Omental fat pad (tissue), 4 donors: Measurements from ENCODE around the gene MAST3. TPM values are rescaled to one million over a fixed set of nuclear protein-coding genes. Genes with fewer than 3 reads are reported as not detected.
"Not testable (repeated sequence)": the region's sequence is repeated elsewhere in the genome, so short reads cannot be mapped to it uniquely, and the experiment has no call there.

Experiments
- ATAC-seq: fragments of 150-250 bp; one replicate; pipeline ENCODE4 v1.9.1; 2016; ENCODE audit warnings: mild to moderate bottlenecking, moderate library complexity; ENCODE audit not compliant: low FRiP score
- DNase-seq: peaks from one replicate; pipeline ENCODE4 v3.0.0-alpha.2; 2019; ENCODE audit warnings: low spot score
- total RNA-seq, 4 donors: library from RNA; depleted of rRNA; stranded (reverse); fragments of >200 nt; gene quantifications; one replicate each; pipeline ENCODE4 v1.1.0, GENCODE V29; 2016
- TF ChIP-seq, protein P1 (sequence below), 3 donors: fragments of 450-650 bp; IDR thresholded peaks; one replicate each; pipeline ENCODE4 v1.5.1; 2016 to 2017; ENCODE audit warnings: antibody characterized with exemption in 3 of 3, mild to moderate bottlenecking in 3 of 3, moderate library complexity in 2 of 3

MAST3 gene
- total RNA-seq, 4 donors from 2014 or later: 4.5 to 14.8 (median 8.9) TPM

DNA sequence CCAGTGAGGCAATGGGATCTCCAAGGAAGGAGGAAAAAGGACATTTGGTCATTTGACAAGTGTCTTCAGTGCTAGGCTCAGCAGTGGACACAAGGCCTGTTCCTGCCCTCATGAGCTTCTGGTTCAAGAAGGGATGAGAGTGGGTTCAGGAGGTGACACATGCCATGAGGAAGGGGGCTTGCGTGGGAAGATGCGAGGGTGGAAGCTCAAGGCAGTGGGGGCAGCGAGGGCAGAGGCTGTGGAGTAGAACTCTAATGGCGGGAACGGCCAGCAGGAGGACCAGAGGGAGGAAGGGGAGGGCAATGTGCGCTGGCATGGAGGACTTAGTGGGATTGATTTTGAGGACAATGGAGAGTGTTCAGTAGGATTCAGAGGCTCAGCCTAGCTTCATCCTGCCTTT, 58.7 kb downstream of the MAST3 start:
- ATAC-seq (no peak), DNase-seq (no peak)
- TF ChIP-seq, protein P1, sequence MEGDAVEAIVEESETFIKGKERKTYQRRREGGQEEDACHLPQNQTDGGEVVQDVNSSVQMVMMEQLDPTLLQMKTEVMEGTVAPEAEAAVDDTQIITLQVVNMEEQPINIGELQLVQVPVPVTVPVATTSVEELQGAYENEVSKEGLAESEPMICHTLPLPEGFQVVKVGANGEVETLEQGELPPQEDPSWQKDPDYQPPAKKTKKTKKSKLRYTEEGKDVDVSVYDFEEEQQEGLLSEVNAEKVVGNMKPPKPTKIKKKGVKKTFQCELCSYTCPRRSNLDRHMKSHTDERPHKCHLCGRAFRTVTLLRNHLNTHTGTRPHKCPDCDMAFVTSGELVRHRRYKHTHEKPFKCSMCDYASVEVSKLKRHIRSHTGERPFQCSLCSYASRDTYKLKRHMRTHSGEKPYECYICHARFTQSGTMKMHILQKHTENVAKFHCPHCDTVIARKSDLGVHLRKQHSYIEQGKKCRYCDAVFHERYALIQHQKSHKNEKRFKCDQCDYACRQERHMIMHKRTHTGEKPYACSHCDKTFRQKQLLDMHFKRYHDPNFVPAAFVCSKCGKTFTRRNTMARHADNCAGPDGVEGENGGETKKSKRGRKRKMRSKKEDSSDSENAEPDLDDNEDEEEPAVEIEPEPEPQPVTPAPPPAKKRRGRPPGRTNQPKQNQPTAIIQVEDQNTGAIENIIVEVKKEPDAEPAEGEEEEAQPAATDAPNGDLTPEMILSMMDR (IDR thresholded peaks at IDR 0.05): no peak

DNA sequence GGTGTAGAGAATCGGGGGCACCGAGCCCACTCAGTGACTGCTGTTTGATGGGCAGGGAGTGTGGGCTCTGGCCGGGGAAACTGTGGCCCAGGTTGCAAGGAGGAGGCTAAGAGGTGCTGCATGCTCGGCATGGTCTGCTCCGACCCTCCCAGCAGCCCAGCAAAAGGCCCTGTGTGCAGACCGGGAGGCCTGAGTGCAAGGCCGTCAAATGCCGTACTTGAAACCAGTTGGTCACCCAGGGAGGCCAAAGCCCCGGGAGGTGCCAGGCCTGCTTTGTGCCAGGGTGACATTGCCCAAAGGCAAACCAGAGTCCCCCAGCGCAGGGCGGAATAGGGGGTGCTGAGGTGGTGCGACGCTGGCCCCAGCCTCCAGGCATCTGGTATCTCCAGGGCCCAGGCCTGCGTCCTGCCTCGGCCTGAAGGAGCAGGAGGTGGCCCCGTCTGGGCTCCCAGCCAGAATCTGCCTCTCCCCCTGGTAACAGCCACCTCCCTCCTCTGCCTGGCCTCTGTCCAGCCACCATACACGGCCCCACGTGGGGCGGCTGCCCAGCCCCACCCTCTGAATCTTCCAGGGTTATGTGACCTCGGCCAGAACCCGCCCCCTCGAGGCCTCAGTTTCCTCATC, 59.4 kb downstream of the MAST3 start:
- ATAC-seq (no peak), DNase-seq (no peak)
- TF ChIP-seq, protein P1 (IDR thresholded peaks at IDR 0.05): no peak

DNA sequence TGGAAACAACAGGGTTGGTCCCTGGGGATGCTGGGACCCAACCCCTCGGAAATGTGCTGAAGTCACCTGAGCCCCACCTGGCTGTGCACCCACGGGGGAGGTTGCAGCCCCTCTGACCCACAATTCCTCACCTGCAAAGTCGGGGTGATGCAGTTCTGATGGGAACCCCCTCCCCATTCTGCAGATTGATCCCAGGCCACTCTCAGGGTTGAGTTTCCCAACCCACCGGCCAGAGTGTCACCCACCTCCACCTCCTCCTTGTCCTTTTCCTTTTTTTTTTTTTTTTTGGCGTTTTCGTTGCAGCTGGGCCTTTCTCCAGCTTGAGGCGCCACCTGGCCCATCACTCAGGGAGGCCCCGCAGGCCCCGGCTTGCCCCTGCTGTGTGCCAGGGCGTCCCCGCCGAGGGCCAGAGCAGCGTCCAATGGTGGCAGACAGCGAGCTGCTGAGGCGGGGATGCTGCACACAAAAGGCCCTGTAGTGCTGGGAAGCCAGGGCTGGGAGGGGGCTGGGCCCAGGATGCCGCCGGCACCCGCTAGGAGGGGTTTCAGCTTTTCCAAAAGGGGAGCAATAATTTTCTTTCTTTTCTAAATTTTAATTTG, 60.0 kb downstream of the MAST3 start:
- TF ChIP-seq, protein P1 (IDR thresholded peaks at IDR 0.05): no peak
- ATAC-seq: no peak
- no peak for DNase-seq

DNA sequence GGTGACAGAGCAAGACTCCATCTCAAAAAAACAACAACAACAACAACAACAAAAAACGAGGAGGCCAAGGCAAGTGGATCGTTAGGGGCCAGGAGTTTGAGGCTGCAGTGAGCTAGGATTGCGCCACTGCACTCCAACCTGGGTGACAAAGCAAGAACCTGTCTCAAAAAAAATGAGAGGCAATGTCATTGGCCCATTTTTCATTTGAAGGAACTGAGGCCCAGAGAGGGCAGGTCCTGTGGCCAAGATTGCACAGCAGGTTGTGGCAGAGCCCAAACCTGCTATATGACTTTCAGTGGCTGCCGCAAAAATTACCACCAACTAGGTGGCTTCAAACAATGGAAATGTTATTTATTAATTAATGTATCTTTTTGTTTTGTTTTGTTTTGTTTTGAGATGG, 60.9 kb downstream of the MAST3 start:
- ATAC-seq: no peak
- TF ChIP-seq, protein P1 (IDR thresholded peaks at IDR 0.05): no peak
- no peak for DNase-seq

DNA sequence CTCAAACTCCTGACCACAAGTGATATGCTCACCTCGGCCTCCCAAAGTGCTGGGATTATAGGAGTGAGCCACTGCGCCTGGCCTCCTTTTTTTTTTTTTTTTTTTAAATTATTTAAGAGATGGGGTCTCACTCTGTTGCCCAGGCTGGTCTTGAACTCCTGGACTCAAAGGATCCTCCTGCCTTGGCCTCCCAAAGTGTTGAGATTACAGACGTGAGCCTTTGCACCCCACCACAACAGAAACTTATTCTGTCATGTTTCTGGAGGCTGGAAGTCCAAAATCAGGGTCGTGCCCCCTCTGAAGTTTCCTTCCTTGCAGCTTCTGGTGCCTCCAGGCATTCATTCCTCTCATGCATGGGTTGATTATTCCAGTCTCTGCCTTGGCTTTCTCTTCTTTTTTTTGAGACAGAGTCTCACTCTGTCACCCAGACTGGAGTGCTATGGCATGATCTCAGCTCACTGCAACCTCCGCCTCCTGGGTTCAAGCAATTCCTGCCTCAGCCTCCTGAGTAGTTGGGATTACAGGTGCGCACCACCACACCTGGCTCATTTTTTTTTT, 61.6 kb downstream of the MAST3 start:
- ATAC-seq, DNase-seq: not testable (repeated sequence)

DNA sequence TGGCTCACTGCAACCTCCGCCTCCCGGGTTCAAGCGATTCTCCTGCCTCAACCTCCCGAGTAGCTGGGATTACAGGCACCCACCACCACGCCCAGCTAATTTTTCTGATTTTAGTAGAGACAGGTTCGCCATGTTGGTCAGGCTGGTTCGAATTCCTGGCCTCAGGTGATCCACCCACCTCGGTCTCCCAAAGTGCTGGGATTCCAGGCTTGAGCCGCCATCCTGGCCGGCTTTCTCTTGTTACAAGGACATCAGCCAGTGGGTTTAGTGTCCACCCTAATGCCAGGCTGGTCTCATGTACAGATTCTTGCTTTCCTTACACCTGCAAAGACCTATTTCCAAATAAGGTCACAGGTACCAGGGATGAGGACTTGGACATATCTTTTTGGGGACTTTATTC, 62.2 kb downstream of the MAST3 start:
- TF ChIP-seq, protein P1 (IDR thresholded peaks at IDR 0.05): no peak
- no peak for DNase-seq
- no peak for ATAC-seq

DNA sequence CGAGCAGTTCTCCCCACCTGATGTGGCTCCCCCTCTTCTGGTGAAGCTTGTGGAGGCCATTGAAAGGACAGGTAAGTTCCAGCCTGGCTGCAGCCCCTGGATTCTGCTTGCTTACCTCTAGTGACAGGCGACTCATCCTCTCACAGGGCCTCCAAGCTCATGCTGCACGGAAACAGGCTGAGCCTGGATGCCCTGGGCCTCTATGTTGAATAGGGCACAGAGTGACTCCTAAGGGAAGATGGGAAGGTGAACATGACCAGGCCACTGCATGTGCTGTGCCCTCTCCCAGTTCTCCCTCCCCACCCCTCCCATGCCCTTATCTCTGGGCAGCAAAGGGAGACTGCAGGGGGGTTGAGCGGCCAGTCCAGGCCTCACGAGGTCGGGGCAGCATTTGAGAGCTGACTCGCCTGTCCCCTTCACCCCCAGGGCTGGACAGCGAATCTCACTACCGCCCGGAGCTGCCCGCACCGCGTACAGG, 63.0 kb downstream of the MAST3 start:
- TF ChIP-seq, protein P1 (IDR thresholded peaks at IDR 0.05): no peak
- no peak for DNase-seq
- no peak for ATAC-seq
